SK-N-SH treated with all-trans-retinoic acid at 6 μM for 48 hours (cell line): ENCODE data around the gene KLF2.
"Not testable (repeated sequence)": the region's sequence is repeated elsewhere in the genome, so short reads cannot be mapped to it uniquely, and the experiment has no call there.

Experiments
- ARNTL ChIP-seq: fragments of 450-650 bp; formaldehyde crosslinking; IDR thresholded peaks from 2 replicates; pipeline ENCODE4 v1.5.0; 2020; ENCODE audit warnings: low read depth, mild to moderate bottlenecking, moderate library complexity, borderline replicate concordance
- BACH2 ChIP-seq: fragments of 250-450 bp; sonication (Bioruptor Pico); IDR thresholded peaks from 2 replicates; pipeline ENCODE4 v1.9.0; 2021; ENCODE audit warnings: mild to moderate bottlenecking, borderline replicate concordance
- ESRRG ChIP-seq: fragments of 250-450 bp; sonication (Bioruptor Pico); IDR thresholded peaks from 2 replicates; pipeline ENCODE4 v1.6.1; 2021; ENCODE audit warnings: mild to moderate bottlenecking
- ISL1 ChIP-seq: fragments of 250-450 bp; sonication (Bioruptor Pico); IDR thresholded peaks from 2 replicates; pipeline ENCODE4 v2.1.2; 2022; ENCODE audit warnings: mild to moderate bottlenecking, moderate library complexity
- PPARA ChIP-seq: fragments of 250-450 bp; sonication (Bioruptor Pico); IDR thresholded peaks from 2 replicates; pipeline ENCODE4 v1.5.0; 2020; ENCODE audit warnings: mild to moderate bottlenecking, borderline replicate concordance
- RARB ChIP-seq: fragments of 250-450 bp; sonication (Bioruptor Pico); IDR thresholded peaks from 2 replicates; pipeline ENCODE4 v1.8.0; 2021; ENCODE audit warnings: mild to moderate bottlenecking, moderate library complexity
- TCF4 ChIP-seq: fragments of 250-450 bp; sonication (Bioruptor Pico); IDR thresholded peaks from 2 replicates; pipeline ENCODE4 v1.8.0; 2021; ENCODE audit warnings: mild to moderate bottlenecking, moderate library complexity, borderline replicate concordance
- ZC3H10 ChIP-seq: fragments of 250-450 bp; sonication (Bioruptor Pico); IDR thresholded peaks from 2 replicates; pipeline ENCODE4 v1.5.1; 2021; ENCODE audit warnings: mild to moderate bottlenecking, moderate library complexity
- ZFP3 ChIP-seq: fragments of 250-450 bp; sonication (Bioruptor Pico); IDR thresholded peaks from 2 replicates; pipeline ENCODE4 v1.5.0; 2020; ENCODE audit warnings: mild to moderate bottlenecking, moderate library complexity
- ZFP30 ChIP-seq: fragments of 450-650 bp; formaldehyde crosslinking; IDR thresholded peaks from 2 replicates; pipeline ENCODE4 v1.5.0; 2022; ENCODE audit warnings: mild to moderate bottlenecking, moderate library complexity
- ZNF565 ChIP-seq: fragments of 450-650 bp; formaldehyde crosslinking; conservative IDR thresholded peaks from 2 replicates; pipeline ENCODE4 v1.5.0; 2020; ENCODE audit warnings: low read depth, mild to moderate bottlenecking, moderate library complexity
- TF ChIP-seq, protein P1 (sequence below): fragments of 250-450 bp; sonication (Bioruptor Pico); IDR thresholded peaks from 2 replicates; pipeline ENCODE4 v1.5.1; 2020; ENCODE audit warnings: low read depth, mild to moderate bottlenecking, moderate library complexity
- TF ChIP-seq, protein P2 (sequence below): fragments of 250-450 bp; sonication (Bioruptor Pico); IDR thresholded peaks from 2 replicates; pipeline ENCODE4 v1.8.0; 2020; ENCODE audit warnings: mild to moderate bottlenecking, moderate library complexity, borderline replicate concordance

DNA sequence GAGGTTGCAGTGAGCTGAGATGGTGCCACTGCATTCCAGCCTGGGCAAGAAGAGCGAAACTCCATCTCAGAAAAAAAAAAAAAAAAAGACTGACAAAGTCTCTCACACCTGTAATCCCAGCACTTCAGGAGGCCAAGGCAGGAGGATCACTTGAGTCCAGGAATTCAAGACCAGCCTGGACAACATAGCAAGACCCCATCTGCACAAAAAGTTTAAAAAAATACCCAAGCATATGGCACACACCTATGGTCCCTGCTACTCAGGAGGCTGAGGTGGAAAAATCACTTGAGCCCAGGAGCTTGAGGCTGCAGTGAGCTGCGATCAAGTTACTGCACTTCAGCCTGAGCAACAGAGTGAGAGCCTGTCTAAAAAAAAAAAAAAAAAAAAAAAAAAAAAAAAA, 20.1 kb upstream of the KLF2 start:
- not testable (repeated sequence) for TF ChIP-seq ZFP30 (CRISPR knock-in tag); RARB (CRISPR knock-in tag); PPARA (CRISPR knock-in tag); ISL1 (CRISPR knock-in tag); ARNTL (CRISPR knock-in tag); ZNF565 (CRISPR knock-in tag); ZC3H10; TCF4 (CRISPR knock-in tag); ESRRG (CRISPR knock-in tag); BACH2 (CRISPR knock-in tag); ZFP3 (CRISPR knock-in tag)
- TF ChIP-seq, protein P1, sequence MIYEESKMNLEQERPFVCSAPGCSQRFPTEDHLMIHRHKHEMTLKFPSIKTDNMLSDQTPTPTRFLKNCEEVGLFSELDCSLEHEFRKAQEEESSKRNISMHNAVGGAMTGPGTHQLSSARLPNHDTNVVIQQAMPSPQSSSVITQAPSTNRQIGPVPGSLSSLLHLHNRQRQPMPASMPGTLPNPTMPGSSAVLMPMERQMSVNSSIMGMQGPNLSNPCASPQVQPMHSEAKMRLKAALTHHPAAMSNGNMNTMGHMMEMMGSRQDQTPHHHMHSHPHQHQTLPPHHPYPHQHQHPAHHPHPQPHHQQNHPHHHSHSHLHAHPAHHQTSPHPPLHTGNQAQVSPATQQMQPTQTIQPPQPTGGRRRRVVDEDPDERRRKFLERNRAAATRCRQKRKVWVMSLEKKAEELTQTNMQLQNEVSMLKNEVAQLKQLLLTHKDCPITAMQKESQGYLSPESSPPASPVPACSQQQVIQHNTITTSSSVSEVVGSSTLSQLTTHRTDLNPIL (CRISPR knock-in tag): not testable (repeated sequence)
- TF ChIP-seq, protein P2, sequence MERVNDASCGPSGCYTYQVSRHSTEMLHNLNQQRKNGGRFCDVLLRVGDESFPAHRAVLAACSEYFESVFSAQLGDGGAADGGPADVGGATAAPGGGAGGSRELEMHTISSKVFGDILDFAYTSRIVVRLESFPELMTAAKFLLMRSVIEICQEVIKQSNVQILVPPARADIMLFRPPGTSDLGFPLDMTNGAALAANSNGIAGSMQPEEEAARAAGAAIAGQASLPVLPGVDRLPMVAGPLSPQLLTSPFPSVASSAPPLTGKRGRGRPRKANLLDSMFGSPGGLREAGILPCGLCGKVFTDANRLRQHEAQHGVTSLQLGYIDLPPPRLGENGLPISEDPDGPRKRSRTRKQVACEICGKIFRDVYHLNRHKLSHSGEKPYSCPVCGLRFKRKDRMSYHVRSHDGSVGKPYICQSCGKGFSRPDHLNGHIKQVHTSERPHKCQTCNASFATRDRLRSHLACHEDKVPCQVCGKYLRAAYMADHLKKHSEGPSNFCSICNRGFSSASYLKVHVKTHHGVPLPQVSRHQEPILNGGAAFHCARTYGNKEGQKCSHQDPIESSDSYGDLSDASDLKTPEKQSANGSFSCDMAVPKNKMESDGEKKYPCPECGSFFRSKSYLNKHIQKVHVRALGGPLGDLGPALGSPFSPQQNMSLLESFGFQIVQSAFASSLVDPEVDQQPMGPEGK (CRISPR knock-in tag): not testable (repeated sequence)
